ENCODE data around the gene CD180. TPM values are rescaled to one million over a fixed set of nuclear protein-coding genes. Genes with fewer than 3 reads are reported as not detected.

Gene CD180
- total and polyA plus RNA-seq, 2 experiments from 2014 or later: not detected

- no peak for DNase-seq (ENCODE audit: low read depth in 1 of 2, low spot score in 1 of 2)
- no peaks in the 10 kb centered on the region for H3K27me3 ChIP-seq
- no peak overlapping the region for H3K27ac ChIP-seq
- H3K9me3 ChIP-seq (ENCODE audit: low read depth): no peaks in the 10 kb centered on the region
- no peaks in the 10 kb centered on the region for H3K36me3 ChIP-seq
- no peak for TF ChIP-seq CTCF (IDR thresholded peaks at IDR 0.05; ENCODE audit: low read depth, low read length)
- H3K4me3 ChIP-seq: no peak overlapping the region
- peaks cover 8% of the 10 kb centered on the region for H3K4me1 ChIP-seq (ENCODE audit: low read depth)
Observed at GRCh38 chr5:67243349-67243748, 46.8 kb upstream of the CD180 start.

- Histone ChIP-seq H3K27ac (no peak overlapping the region), H3K9me3 (ENCODE audit: low read depth) (no peaks in the 10 kb centered on the region), H3K36me3 (no peaks in the 10 kb centered on the region), H3K4me3 (no peak overlapping the region), H3K4me1 (ENCODE audit: low read depth) (peaks cover 8% of the 10 kb centered on the region), H3K27me3 (no peaks in the 10 kb centered on the region)
- DNase-seq (ENCODE audit: low read depth in 1 of 2, low spot score in 1 of 2): no peak
- TF ChIP-seq CTCF (IDR thresholded peaks at IDR 0.05; ENCODE audit: low read depth, low read length): no peak
Observed at GRCh38 chr5:67241326-67241725, 44.7 kb upstream of the CD180 start.

GRCh38 chr5:67240846-67241245 is 44.2 kb upstream of the CD180 start:
- no peaks in the 10 kb centered on the region for H3K36me3 ChIP-seq
- H3K4me3 ChIP-seq: no peak overlapping the region
- no peak for DNase-seq (ENCODE audit: low read depth in 1 of 2, low spot score in 1 of 2)
- H3K4me1 ChIP-seq (ENCODE audit: low read depth): peaks cover 8% of the 10 kb centered on the region
- H3K9me3 ChIP-seq (ENCODE audit: low read depth): no peaks in the 10 kb centered on the region
- no peaks in the 10 kb centered on the region for H3K27me3 ChIP-seq
- no peak for TF ChIP-seq CTCF (IDR thresholded peaks at IDR 0.05; ENCODE audit: low read depth, low read length)
- H3K27ac ChIP-seq: no peak overlapping the region

GRCh38 chr5:67240065-67240464 is 43.5 kb upstream of the CD180 start:
- H3K9me3 ChIP-seq (ENCODE audit: low read depth): no peaks in the 10 kb centered on the region
- H3K27ac ChIP-seq: no peak overlapping the region
- no peaks in the 10 kb centered on the region for H3K36me3 ChIP-seq
- TF ChIP-seq CTCF (IDR thresholded peaks at IDR 0.05; ENCODE audit: low read depth, low read length): no peak
- no peaks in the 10 kb centered on the region for H3K27me3 ChIP-seq
- no peak overlapping the region for H3K4me3 ChIP-seq
- H3K4me1 ChIP-seq (ENCODE audit: low read depth): peaks cover 7% of the 10 kb centered on the region
- DNase-seq (ENCODE audit: low read depth in 1 of 2, low spot score in 1 of 2): no peak

GRCh38 chr5:67238191-67238590 is 41.6 kb upstream of the CD180 start:
- TF ChIP-seq CTCF (IDR thresholded peaks at IDR 0.05; ENCODE audit: low read depth, low read length): no peak
- H3K27ac ChIP-seq: no peak overlapping the region
- no peaks in the 10 kb centered on the region for H3K27me3 ChIP-seq
- H3K36me3 ChIP-seq: no peaks in the 10 kb centered on the region
- H3K4me3 ChIP-seq: no peak overlapping the region
- DNase-seq (ENCODE audit: low read depth in 1 of 2, low spot score in 1 of 2): no peak
- no peaks in the 10 kb centered on the region for H3K4me1 ChIP-seq (ENCODE audit: low read depth)
- H3K9me3 ChIP-seq (ENCODE audit: low read depth): no peaks in the 10 kb centered on the region
